HG03342 (cell line): ENCODE data around the gene FAM111A.
A peak's percentile ranks its signal among the peaks of the same experiment; 100 is the strongest.

Source experiments
- ATAC-seq: cut with Tn5 transposase; IDR thresholded peaks from one replicate; pipeline ENCODE4 v1.9.1; 2021; ENCODE audit warnings: mild to moderate bottlenecking, moderate library complexity; ENCODE audit not compliant: unreplicated experiment

Gene FAM111A

GRCh38 chr11:59178402-59178801 is 35.7 kb downstream of the FAM111A start:
- no peak for ATAC-seq

DNA sequence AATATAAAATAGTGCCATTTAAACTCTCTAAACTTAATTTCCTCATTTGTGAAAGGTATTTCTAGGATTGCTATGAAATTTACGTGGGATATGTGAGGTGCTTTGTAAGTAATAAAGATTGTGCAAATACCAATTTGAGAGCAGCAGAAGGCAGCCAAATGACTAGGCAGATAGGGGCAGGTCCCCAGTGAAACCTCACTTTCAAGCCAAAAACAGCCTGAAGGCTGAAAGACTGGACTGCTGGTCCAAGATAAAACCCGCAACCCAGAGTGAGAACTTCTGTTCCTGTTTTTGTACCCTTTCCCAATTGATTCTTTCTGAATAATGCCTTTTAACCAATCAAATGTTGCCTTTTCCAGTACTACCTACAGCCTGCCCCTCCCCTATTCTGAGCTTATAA is 36.5 kb downstream of the FAM111A start:
- ATAC-seq: no peak

DNA sequence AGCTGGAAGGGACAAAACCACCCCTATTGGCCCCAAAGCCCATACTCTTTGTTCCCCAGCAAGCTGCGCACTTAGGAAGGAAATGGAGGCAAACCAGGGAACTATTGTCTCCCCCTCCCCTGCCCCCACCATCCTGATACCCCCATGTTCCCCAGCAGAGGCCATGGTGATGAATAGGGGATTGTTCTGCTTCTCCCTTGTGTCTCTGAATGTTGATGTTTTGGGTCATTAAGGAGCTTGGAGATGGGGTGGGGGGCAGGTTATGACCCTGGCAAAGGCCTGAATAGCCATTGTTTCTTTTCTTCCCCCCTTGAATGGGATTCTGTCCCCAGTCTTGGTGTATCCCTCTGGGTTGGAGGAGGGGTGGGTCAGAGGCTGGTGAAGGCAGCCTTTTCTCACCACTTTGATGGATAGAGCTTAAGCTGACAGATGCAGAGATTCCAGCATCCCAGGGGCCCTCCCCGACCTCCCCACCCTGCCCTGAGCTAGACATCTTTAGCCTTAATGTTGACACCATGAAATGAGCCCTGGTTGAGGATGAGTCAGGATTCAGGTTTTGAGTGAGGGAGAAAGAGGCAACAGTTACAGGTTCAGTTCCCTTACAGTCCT is 37.6 kb downstream of the FAM111A start:
- no peak for ATAC-seq

DNA sequence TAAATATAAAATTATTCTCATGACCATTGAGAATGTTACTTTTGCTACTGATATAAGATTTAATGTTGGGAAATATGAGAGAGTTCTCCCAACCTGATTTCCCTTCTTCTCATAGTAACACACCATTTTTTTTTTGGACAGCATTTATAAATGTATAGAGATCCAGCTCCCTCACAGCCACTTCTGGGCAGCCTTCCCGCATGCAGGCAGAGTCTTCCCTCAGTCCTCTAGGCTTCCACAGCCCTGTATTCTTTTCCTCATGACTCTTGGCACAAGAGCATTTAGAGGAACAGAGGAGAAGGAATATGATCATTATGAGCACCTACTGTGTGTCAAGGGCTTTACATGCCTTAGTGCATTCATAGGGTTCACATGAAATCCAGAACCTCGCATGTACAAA is 38.3 kb downstream of the FAM111A start:
- ATAC-seq: no peak

DNA sequence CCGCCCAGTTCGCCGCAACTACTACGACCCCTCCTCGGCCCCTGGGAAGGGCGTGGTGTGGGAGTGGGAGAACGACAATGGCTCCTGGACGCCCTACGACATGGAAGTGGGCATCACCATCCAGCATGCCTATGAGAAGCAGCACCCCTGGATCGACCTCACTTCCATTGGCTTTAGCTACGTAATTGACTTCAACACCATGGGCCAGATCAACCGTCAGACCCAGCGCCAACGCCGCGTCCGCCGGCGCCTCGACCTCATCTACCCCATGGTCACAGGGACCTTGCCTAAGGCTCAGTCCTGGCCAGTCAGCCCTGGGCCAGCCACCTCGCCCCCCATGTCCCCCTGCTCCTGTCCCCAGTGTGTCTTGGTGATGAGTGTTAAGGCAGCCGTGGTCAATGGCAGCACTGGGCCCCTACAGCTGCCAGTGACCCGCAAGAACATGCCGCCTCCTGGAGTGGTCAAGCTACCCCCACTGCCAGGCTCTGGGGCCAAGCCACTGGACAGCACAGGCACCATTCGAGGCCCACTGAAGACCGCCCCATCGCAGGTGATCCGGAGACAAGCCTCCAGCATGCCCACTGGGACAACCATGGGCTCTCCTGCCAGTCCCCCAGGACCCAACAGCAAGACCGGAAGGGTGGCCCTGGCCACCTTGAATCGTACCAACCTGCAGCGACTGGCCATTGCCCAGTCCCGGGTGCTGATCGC is 39.2 kb downstream of the FAM111A start:
- ATAC-seq: no peak

DNA sequence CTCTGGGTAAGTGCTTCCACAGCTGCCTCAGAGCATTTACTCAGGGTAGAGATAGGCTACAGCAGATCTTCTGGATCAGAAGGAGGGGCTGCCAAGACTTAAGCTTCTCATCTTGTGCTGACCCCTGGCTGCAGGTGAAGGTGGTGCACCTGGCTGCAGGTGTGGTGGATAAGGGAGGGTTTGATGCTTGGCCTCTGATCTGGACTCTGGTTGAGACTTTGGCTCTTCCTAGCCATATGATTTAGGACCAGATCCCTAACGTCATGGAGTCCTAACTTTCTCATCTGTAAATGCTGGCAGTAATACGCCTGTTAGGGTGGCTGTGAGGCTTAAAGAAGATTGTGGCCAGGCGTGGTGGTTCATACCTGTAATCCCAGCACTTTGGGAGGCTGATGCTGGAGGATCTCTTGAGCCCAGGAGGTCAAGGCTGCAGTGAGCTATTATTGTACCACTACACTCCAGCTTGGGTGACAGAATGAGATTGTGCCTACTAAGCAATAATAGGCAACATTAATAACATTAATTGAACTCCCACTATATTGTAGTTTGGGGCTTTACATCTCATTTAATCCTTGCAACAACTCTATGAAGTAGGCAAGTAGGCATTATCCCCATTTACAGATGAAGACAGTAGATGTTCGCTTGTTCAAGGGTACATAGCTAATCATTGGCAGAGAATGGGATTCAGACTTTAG is 39.9 kb downstream of the FAM111A start:
- no peak for ATAC-seq

GRCh38 chr11:59183771-59184170 is 41.1 kb downstream of the FAM111A start:
- ATAC-seq: no peak

- ATAC-seq: no peak
These were observed 42.2 kb downstream of the FAM111A start for GRCh38 chr11:59184691-59185339.

GRCh38 chr11:59185386-59185945 is 42.8 kb downstream of the FAM111A start:
- ATAC-seq: no peak

- peak; percentile 79 for ATAC-seq
These were observed 43.5 kb downstream of the FAM111A start for GRCh38 chr11:59186130-59186594.

- no peak for ATAC-seq
These were observed 44.4 kb downstream of the FAM111A start for GRCh38 chr11:59187035-59187434.

- no peak for ATAC-seq
These were observed 44.9 kb downstream of the FAM111A start for GRCh38 chr11:59187587-59187986.

DNA sequence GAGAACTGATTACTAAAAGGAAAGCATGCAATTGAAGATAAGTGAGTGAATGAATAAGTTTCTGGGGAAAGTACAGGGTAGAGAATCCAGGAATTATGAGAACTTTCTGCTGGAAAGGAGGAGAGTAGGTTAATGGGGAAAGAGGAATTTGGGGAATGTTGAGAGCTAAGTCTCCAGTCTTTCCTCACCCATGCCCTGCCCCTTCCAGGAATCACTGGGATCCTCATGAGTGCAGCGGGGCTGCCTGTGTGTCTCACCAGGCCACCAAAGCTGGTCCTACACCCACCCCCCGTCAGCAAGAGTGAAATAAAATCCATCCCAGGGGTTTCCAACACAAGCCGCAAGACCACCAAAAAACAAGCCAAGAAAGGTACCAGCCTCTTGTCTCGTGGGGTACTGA is 46.3 kb downstream of the FAM111A start:
- ATAC-seq: no peak

DNA sequence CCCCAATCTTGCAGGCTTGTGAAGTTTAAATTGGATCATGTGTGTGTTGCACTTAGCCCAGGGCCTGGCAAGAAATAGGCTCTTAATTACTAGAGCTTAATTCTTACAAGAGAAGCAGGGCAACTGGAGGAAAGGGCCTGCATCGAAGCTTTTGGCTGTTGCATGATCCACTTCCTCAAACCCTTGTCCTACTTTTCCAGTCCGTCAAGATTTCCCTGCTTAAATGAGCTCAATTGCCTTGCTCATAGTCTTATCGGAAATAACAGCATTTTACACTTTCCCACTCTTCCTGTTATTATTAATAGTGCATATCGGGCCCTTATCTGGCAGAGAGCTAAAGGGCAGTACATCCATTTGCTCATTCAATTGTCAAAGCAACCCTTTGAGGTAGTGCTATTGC is 47.3 kb downstream of the FAM111A start:
- ATAC-seq: no peak

DNA sequence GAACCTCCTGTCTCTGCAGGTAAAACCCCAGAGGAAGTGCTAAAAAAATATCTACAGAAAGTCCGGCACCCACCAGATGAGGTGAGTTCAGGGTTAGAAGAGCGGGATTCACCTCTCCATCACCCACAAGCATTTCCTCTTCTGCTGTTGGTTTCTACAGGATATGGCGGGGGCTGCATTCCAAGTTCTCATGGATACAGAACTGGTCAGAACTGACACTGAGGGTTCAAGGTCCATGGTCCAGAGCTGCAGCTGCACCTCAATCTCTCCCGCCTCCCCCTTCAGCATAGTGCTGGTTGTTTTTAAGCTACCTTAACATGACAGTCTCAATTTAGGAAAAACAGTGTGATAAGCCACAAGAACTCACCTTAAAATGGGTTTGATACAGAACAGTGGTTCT is 48.4 kb downstream of the FAM111A start:
- no peak for ATAC-seq

DNA sequence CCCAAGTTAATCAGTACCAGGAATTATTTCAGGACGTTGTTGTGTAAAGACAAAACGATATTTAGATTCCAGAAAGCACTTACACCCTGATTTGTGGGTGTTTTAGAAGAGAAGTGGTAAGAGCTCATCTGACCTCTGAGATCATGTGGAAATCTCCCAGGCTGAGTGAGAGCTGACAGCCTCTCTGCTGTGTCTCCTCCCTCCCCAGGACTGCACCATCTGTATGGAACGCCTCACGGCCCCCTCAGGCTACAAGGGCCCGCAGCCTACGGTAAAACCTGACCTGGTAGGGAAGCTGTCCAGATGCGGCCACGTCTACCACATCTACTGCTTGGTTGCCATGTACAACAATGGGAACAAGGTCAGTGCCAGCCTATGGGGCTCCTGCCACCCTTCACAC is 49.2 kb downstream of the FAM111A start:
- ATAC-seq: no peak

- ATAC-seq: no peak
These were observed 49.9 kb downstream of the FAM111A start for GRCh38 chr11:59192446-59193020.

GRCh38 chr11:59193587-59194130 is 51.0 kb downstream of the FAM111A start:
- no peak for ATAC-seq

GRCh38 chr11:59195586-59195985 is 52.9 kb downstream of the FAM111A start:
- ATAC-seq: no peak

DNA sequence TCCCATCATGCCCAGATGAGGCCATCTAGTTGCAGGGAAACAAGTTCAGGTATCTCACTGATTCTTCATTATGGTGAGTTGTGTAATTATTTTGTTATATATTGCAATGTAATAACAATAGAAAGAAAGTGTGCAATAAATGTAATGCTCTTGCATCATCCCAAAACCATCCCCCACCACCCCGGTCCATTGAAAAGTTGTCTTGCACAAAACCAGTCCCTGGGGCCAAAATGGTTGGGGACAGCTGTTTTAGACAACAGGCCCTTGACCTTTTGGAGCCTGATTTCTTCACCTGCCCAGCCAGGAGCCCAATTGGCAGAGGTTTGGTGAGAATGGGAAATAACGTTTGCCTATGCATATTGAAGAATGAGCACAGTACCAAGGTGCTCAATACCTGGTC is 54.1 kb downstream of the FAM111A start:
- ATAC-seq: no peak

- no peak for ATAC-seq
These were observed 55.3 kb downstream of the FAM111A start for GRCh38 chr11:59197991-59198390.
